HepG2 (cell line): Measurements from ENCODE around the gene EPM2A. TPM values are rescaled to one million over a fixed set of nuclear protein-coding genes. Genes with fewer than 3 reads are reported as not detected.

ENCODE experiments used
- CREB1 ChIP-seq, 2 experiments: fragments of 450-650 bp in 1 of 2; IDR thresholded peaks; 2 replicates each; pipeline ENCODE4 v1.6.1; 2016 to 2017; ENCODE audit warnings: control low read depth in 1 of 2, mild to moderate bottlenecking in 1 of 2, missing compliant biosample characterization in 1 of 2, missing genetic modification characterization in 1 of 2
- FIP1L1 ChIP-seq: fragments of 200-400 bp; formaldehyde crosslinking; IDR thresholded peaks from 2 replicates; pipeline ENCODE4 v1.6.1; 2018; ENCODE audit warnings: low read depth, mild to moderate bottlenecking, low read length, moderate library complexity, borderline replicate concordance; ENCODE audit not compliant: insufficient read depth
- FOXJ3 ChIP-seq: sonication (generic); formaldehyde crosslinking; IDR thresholded peaks from 2 replicates; pipeline ENCODE4 v1.4.0; 2020; ENCODE audit warnings: missing genetic modification reagents, mild to moderate bottlenecking, borderline replicate concordance
- NR2F2 ChIP-seq: IDR thresholded peaks from 2 replicates; pipeline ENCODE4 v1.6.1; 2012; ENCODE audit warnings: low read depth, inconsistent platforms, borderline replicate concordance
- PTBP1 ChIP-seq: fragments of 200-400 bp; formaldehyde crosslinking; IDR thresholded peaks from 2 replicates; pipeline ENCODE4 v1.6.1; 2018; ENCODE audit warnings: low read length, low read depth; ENCODE audit not compliant: poor library complexity, severe bottlenecking
- RXRB ChIP-seq: IDR thresholded peaks from 2 replicates; pipeline ENCODE4 v1.6.1; 2016; ENCODE audit warnings: borderline replicate concordance, missing genetic modification reagents, missing compliant biosample characterization
- ZEB1 ChIP-seq: IDR thresholded peaks from 2 replicates; pipeline ENCODE4 v1.6.1; 2012; ENCODE audit warnings: mild to moderate bottlenecking, low read depth, inconsistent platforms; ENCODE audit not compliant: insufficient replicate concordance
- ZNF615 ChIP-seq: sonication (generic); formaldehyde crosslinking; IDR thresholded peaks from 2 replicates; pipeline ENCODE4 v1.5.0; 2020; ENCODE audit warnings: mild to moderate bottlenecking, missing genetic modification reagents, borderline replicate concordance
- ZNF652 ChIP-seq: IDR thresholded peaks from 2 replicates; pipeline ENCODE4 v1.6.1; 2016; ENCODE audit warnings: low read depth, borderline replicate concordance
- polyA plus RNA-seq, 8 experiments: library from polyadenylated mRNA; depleted of rRNA in 3 of 8; stranded (reverse) in 7 of 8; unstranded in 1 of 8; fragments of >200 nt; fragmentation: Illumina TruSeq in 4 of 8; extraction: Trizol in 4 of 8; gene quantifications; 2 replicates each; pipeline versions ENCODE4 v1.2.1 to v1.2.3, GENCODE V29; 2011 to 2016; ENCODE audit warnings: low read depth in 4 of 8, missing spikeins in 1 of 8, mixed read lengths in 1 of 8; ENCODE audit not compliant: insufficient read depth in 1 of 8
- total RNA-seq, 5 experiments: library from RNA; depleted of rRNA; stranded (reverse); fragments of >200 nt; fragmentation: Illumina TruSeq; extraction: Trizol; gene quantifications; 2 replicates each; pipeline ENCODE4 v1.2.3, GENCODE V29; 2016; ENCODE audit warnings: low read depth in 1 of 5
- TF ChIP-seq, protein P1 (sequence below): sonication (generic); formaldehyde crosslinking; IDR thresholded peaks from 2 replicates; pipeline ENCODE4 v1.4.0; 2020; ENCODE audit warnings: missing genetic modification reagents, borderline replicate concordance
- TF ChIP-seq, protein P2 (sequence below): sonication (generic); formaldehyde crosslinking; IDR thresholded peaks from 2 replicates; pipeline ENCODE4 v1.4.0; 2020; ENCODE audit warnings: missing genetic modification reagents, mild to moderate bottlenecking, borderline replicate concordance
- TF ChIP-seq, protein P3 (sequence below): sonication (generic); formaldehyde crosslinking; IDR thresholded peaks from 2 replicates; pipeline ENCODE4 v1.5.1; 2020; ENCODE audit warnings: mild to moderate bottlenecking, moderate library complexity, missing genetic modification reagents
- TF ChIP-seq, protein P4 (sequence below): sonication (generic); formaldehyde crosslinking; IDR thresholded peaks from 2 replicates; pipeline ENCODE4 v1.4.0; 2020; ENCODE audit warnings: missing genetic modification reagents, borderline replicate concordance

The EPM2A gene
- total and polyA plus RNA-seq, 2 of the 13 experiments (the other 11 are each of a cell fraction or from before 2014, with no cell fraction given): 4.6 to 9.2 TPM

DNA sequence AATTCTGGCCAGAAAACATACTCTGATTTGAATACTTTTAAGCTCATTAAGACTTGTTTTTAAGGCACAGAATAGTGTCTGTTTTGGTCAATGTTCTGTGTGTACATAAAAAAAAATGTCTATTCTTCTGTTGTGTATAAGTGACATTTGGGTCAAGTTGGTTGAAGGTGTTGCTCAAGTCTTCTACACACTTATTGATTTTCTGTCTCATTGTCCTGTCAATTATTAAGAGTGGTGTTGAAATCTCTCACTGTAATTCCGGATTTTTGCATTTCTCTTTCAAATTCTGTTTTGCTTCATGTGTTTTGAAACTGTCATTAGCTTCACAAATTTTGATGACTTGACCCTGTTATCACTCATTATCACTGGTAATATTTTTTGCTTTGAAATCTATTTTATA is 37.5 kb upstream of the EPM2A start (continued):
- TF ChIP-seq, protein P1, sequence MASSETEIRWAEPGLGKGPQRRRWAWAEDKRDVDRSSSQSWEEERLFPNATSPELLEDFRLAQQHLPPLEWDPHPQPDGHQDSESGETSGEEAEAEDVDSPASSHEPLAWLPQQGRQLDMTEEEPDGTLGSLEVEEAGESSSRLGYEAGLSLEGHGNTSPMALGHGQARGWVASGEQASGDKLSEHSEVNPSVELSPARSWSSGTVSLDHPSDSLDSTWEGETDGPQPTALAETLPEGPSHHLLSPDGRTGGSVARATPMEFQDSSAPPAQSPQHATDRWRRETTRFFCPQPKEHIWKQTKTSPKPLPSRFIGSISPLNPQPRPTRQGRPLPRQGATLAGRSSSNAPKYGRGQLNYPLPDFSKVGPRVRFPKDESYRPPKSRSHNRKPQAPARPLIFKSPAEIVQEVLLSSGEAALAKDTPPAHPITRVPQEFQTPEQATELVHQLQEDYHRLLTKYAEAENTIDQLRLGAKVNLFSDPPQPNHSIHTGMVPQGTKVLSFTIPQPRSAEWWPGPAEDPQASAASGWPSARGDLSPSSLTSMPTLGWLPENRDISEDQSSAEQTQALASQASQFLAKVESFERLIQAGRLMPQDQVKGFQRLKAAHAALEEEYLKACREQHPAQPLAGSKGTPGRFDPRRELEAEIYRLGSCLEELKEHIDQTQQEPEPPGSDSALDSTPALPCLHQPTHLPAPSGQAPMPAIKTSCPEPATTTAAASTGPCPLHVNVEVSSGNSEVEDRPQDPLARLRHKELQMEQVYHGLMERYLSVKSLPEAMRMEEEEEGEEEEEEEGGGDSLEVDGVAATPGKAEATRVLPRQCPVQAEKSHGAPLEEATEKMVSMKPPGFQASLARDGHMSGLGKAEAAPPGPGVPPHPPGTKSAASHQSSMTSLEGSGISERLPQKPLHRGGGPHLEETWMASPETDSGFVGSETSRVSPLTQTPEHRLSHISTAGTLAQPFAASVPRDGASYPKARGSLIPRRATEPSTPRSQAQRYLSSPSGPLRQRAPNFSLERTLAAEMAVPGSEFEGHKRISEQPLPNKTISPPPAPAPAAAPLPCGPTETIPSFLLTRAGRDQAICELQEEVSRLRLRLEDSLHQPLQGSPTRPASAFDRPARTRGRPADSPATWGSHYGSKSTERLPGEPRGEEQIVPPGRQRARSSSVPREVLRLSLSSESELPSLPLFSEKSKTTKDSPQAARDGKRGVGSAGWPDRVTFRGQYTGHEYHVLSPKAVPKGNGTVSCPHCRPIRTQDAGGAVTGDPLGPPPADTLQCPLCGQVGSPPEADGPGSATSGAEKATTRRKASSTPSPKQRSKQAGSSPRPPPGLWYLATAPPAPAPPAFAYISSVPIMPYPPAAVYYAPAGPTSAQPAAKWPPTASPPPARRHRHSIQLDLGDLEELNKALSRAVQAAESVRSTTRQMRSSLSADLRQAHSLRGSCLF (CRISPR knock-in tag): no peak
- TF ChIP-seq ZNF652 (CRISPR knock-in tag) (no peak), FOXJ3 (CRISPR knock-in tag) (peak; percentile 70; the same call in 1 of the 2 replicates), RXRB (peak; percentile 57), ZEB1 (no peak), NR2F2 (peak; percentile 90), PTBP1 (no peak), FIP1L1 (no peak), CREB1 (IDR thresholded peaks at IDR 0.05) (no peak), CREB1 (CRISPR knock-in tag; IDR thresholded peaks at IDR 0.05) (peak; percentile 48; the same call in 1 of the 2 replicates), ZNF615 (CRISPR knock-in tag) (no peak)
- TF ChIP-seq, protein P2, sequence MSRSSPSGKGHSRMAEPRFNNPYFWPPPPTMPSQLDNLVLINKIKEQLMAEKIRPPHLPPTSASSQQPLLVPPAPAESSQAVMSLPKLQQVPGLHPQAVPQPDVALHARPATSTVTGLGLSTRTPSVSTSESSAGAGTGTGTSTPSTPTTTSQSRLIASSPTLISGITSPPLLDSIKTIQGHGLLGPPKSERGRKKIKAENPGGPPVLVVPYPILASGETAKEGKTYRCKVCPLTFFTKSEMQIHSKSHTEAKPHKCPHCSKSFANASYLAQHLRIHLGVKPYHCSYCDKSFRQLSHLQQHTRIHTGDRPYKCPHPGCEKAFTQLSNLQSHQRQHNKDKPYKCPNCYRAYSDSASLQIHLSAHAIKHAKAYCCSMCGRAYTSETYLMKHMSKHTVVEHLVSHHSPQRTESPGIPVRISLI (CRISPR knock-in tag): peak; percentile 73; the same call in 1 of the 2 replicates
- TF ChIP-seq, protein P3, sequence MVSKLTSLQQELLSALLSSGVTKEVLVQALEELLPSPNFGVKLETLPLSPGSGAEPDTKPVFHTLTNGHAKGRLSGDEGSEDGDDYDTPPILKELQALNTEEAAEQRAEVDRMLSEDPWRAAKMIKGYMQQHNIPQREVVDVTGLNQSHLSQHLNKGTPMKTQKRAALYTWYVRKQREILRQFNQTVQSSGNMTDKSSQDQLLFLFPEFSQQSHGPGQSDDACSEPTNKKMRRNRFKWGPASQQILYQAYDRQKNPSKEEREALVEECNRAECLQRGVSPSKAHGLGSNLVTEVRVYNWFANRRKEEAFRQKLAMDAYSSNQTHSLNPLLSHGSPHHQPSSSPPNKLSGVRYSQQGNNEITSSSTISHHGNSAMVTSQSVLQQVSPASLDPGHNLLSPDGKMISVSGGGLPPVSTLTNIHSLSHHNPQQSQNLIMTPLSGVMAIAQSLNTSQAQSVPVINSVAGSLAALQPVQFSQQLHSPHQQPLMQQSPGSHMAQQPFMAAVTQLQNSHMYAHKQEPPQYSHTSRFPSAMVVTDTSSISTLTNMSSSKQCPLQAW (CRISPR knock-in tag): no peak
- TF ChIP-seq, protein P4, sequence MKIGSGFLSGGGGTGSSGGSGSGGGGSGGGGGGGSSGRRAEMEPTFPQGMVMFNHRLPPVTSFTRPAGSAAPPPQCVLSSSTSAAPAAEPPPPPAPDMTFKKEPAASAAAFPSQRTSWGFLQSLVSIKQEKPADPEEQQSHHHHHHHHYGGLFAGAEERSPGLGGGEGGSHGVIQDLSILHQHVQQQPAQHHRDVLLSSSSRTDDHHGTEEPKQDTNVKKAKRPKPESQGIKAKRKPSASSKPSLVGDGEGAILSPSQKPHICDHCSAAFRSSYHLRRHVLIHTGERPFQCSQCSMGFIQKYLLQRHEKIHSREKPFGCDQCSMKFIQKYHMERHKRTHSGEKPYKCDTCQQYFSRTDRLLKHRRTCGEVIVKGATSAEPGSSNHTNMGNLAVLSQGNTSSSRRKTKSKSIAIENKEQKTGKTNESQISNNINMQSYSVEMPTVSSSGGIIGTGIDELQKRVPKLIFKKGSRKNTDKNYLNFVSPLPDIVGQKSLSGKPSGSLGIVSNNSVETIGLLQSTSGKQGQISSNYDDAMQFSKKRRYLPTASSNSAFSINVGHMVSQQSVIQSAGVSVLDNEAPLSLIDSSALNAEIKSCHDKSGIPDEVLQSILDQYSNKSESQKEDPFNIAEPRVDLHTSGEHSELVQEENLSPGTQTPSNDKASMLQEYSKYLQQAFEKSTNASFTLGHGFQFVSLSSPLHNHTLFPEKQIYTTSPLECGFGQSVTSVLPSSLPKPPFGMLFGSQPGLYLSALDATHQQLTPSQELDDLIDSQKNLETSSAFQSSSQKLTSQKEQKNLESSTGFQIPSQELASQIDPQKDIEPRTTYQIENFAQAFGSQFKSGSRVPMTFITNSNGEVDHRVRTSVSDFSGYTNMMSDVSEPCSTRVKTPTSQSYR (CRISPR knock-in tag): no peak
